Sciatic nerve (tissue), 2 donors: ENCODE results near the gene FHIP1A. TPM values are rescaled to one million over a fixed set of nuclear protein-coding genes. Genes with fewer than 3 reads are reported as not detected.
"Not testable (repeated sequence)": the region's sequence is repeated elsewhere in the genome, so short reads cannot be mapped to it uniquely, and the experiment has no call there.

Experiments
- ATAC-seq: fragments of 200-7000 bp; cut with Tn5 transposase; one replicate; pipeline ENCODE4 v1.9.1; 2020; ENCODE audit warnings: mild to moderate bottlenecking, moderate library complexity
- DNase-seq: peaks from one replicate; pipeline ENCODE4 v3.0.0-alpha.2; 2020; ENCODE audit warnings: low spot score
- intact Hi-C: fragments of 100-400 bp; cut with DNase I; formaldehyde crosslinking; loops from one replicate; pipeline ENCODE4 v1.14.2; 2022
- total RNA-seq: library from RNA; stranded (reverse); fragmentation: NEBNext Ultra II Directional; extraction: Animal tissue kit (Norgen Biotek cat#: 25700); gene quantifications from one replicate; pipeline ENCODE4 v1.2.1, GENCODE V29; 2021
- donor health status: DM: no; HTN: no; CAD: no.
- donor health status: DM: no; HTN: no; CAD: no.

FHIP1A gene
- total RNA-seq = 15.3 TPM

DNA sequence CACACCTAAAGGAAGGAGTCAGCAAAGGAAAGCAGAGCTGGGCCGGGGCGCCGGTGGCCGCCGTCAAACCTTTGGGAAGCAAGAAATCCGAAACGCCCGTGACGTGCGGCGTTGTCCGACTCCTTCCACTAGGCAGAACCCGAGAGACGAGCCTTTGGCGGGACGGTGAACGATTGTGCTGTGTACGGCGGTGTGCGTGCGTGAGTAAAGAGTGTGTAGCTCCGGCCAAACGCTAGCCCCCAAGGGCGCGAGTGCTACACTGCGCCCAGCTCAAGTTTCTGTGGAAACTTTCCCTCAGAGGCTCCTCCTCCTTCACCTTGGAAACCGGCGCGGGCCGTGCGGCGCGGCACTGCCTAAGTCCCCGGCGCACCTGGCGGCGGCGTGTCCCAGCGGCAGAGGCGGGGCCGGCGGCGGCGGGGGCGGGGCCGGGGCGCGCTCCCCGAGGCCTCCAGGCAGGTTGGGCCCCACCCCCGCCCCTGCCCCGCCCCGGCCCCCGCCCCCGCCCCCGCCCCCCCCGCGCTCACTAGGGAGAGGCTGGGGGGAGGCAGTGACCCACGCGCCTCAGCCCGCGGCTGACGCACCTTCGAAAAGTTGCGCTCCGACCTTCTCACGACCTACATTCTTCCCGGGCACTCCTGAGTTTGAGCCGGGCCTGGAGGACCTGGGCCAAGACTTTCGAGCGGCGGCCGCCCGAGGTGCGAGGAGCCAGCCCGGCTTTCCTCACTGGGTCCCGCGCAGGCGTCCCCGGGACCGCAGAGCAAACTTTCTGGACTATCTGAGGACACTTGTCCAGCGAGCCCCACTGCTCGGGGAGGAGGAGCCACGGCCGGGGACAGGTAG, at the start of gene FHIP1A:
Gene FHIP1A (plus strand): TSS at position 547 of the 840 bp plus-strand sequence. CDS start 157,084 bp downstream, outside the sequence.
- ATAC-seq = peak; percentile 90
- intact Hi-C loops = no loop called here
- DNase-seq = peak; percentile 80

DNA sequence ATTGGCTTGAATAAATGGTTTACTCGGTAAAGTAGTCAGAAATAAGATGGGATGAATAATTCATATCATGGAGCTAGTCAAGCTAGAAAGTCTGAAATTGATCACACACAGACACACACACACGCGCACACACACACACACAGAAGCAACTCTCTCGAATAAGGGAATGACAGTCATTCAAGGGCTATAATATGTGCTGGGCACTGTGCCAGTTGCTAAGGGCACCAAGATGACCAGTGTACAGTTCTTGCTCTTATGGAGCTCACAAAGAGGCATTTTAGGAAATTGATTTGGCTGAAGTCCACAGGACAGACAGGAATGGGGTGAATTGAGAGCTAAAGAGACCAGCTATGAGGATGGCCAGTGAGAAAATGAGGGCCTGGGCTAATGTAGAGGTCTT, 49.4 kb upstream of the FHIP1A start:
- ATAC-seq (no peak), DNase-seq (peak; percentile 65)
- intact Hi-C loops = no loop called here

DNA sequence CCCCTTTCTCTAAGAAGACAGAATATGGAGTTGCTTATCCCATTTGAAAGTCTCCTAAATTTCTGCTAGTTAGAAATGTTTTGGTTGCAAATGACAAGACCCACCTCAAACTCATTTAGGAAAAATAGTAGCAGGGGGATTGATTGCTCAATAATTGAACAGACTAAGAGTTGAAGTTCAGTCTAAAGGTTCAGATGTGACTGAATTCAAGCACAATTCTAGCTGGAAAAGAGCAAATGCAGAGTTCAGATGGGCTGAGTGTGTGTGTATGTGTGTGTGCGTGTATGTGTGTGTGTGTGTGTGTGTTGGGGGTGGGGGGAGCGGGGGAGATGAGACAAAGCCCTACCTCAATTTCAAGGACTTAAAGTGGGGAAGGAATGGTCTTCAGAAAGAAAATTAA, 47.9 kb upstream of the FHIP1A start:
- intact Hi-C loops = loop anchor here (10.0 kb wide), 1 partner anchor 246 kb away; no protein-coding TSS in a partner anchor
- ATAC-seq = no peak
- no peak for DNase-seq

DNA sequence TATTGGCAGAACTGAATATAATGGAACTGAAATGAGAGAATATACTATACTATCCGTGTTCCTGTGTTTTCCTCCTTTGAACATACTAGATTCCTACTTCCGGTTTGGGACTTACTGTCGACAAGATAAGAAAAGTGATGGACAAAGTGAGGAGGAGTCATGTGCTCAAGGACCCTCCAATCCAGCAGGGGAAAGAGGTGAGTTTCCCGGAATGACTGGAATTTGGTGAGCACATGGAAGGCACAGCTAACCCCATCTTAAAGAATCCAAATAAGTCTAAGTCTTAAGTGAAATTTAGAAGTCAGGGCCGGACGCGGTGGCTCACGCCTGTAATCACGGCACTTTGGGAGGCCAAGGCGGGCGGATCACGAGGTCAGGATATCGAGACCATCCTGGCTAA, 47.0 kb upstream of the FHIP1A start:
- ATAC-seq (no peak), DNase-seq (no peak)
- intact Hi-C loops = loop anchor here (10.0 kb wide), 1 partner anchor 247 kb away; no protein-coding TSS in a partner anchor

DNA sequence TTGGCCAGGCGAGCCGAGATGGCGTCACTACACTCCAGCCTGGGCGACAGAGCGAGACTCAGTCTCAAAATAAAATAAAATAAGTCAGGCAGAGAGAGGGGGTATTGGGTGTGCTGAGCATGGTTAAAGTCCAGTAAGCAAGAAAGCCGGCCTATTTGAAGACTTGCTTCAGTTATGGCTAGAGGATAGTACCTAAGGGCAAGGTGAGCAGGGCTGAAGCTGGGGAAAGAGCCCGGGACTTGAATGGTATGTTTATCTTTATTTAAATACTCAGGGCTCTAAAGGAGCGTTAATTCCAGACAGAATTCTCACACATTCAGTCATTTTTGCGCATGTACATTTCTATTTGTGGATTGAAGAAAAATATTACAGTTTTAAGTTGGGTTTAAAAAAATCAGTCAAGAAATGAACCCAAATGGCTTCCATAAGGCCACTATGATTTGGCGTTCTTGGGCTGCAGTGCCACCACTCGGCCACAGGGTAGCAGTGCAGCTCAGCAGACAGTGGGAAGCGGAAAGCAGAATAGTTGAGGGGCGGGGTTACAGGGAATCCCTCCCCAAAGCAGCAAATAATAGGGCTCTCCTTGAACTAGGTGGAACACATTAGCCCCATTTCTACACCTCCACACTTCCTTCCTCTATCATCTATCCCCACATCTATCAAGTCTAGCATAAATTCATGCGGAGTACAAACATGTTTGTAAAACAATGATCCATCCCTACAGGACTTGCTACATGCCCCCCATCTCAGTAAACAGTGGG, 46.4 kb upstream of the FHIP1A start:
- DNase-seq (peak; percentile 91), ATAC-seq (peak; percentile 94)
- intact Hi-C loops = loop anchor here (10.0 kb wide), 1 partner anchor 248 kb away; no protein-coding TSS in a partner anchor

DNA sequence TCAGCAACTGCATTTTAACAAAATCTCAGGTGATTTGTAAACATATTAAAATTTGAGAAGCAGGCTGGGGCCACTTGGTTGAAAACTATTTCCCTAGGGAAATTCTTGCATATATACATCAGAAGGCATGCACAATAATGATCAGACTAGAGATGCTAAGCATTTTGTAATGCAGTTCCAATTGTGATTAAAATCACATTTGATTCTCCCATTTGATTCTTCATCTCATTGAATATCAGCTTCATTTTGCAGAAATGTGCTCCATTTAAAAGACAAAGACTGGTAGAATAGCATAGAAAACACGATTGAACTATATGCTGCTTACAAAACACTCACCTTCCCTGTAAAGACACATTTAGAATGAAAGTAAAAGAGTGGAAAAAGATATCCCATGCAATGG, 32.4 kb upstream of the FHIP1A start:
- ATAC-seq (no peak), DNase-seq (no peak)
- intact Hi-C loops = no loop called here

DNA sequence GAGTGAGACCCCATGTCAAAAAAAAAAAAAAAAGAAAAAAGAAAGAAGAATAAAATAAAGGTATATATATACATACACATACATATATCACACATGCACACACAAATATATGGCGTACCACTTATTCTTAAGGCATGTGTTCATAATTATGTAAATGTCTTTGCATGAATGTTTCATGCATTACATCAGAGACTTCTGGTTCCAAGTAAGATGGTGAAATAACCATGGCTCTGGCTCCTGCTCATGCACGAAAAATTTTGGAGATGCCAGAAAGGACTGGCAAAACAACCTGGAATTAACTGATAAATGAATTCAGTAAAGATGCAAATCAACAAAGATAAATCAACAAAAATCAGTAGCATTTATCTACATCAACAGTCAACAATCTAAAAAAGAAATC, 19.7 kb upstream of the FHIP1A start:
- DNase-seq (no peak), ATAC-seq (no peak)
- intact Hi-C loops = no loop called here

DNA sequence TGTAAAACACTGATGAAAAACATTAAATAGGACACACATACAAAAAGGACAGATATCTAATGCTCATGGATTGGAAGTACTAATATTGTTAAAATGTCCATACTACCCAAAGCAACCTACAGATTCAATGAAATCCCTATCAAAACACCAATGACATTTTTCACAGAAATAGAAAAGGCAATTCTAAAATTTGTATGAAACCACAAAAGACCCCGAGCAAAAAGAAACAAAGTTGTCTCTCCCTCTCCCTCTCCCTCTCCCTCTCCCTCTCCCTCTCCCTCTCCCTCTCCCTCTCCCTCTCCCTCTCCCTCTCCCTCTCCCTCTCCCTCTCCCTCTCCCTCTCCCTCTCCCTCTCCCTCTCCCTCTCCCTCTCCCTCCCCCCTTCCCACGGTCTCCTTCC, 19.2 kb upstream of the FHIP1A start:
- intact Hi-C loops, DNase-seq, ATAC-seq: not testable (repeated sequence)

DNA sequence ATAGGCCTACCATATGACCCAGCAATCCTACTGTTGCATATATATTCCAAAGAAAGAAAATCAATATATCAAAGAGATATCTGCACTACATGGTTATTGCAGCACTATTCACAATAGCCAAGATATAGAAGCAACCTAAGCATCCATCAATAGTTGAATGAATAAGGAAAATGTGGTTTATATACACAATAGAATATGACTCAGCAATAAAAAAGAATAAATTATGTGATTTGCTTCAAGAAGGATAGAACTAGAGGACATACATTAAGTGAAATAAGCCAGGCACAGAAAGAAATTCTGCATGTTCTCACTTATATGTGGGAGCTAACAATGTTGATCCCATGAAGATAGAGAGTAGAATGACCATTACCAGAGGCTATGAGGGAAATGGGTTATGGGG, 13.1 kb upstream of the FHIP1A start:
- intact Hi-C loops = no loop called here
- DNase-seq (no peak), ATAC-seq (no peak)

DNA sequence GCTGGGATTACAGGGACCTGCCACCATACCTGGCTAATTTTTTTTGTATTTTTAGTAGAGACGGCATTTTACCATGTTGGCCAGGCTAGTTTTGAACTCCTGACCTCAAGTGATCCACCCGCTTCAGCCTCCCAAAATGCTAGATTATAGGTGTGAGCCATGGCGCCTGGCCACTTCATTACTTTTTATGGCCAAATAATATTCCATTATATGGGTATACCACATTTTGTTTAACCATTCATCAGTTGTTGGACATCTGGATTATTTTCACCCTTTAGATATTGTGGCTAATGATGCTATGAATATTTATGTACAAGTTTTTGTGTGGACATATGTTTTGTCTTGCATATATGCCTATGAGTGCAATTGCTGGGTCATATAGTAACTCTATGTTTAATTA, 8.6 kb upstream of the FHIP1A start:
- intact Hi-C loops = no loop called here
- DNase-seq (no peak), ATAC-seq (no peak)

DNA sequence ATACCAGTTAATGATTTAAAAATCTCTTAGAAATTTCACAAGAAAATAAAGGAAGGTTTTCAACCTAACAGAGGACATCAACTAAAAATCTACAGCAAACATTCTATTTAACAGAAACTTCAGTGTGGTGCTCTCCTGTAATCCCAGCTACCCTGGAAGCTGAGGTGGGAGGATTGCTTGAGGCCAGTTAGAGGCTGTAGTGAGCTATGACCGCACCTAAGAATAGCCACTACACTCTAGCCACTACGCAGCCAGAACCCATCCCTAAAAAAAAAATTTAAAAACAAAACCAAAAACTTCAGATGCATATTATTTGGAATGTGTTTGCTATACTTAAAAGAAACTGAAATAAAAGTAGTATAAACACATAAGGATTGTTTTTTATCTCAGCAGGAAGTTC, 7.2 kb upstream of the FHIP1A start:
- ATAC-seq = no peak
- intact Hi-C loops = no loop called here

DNA sequence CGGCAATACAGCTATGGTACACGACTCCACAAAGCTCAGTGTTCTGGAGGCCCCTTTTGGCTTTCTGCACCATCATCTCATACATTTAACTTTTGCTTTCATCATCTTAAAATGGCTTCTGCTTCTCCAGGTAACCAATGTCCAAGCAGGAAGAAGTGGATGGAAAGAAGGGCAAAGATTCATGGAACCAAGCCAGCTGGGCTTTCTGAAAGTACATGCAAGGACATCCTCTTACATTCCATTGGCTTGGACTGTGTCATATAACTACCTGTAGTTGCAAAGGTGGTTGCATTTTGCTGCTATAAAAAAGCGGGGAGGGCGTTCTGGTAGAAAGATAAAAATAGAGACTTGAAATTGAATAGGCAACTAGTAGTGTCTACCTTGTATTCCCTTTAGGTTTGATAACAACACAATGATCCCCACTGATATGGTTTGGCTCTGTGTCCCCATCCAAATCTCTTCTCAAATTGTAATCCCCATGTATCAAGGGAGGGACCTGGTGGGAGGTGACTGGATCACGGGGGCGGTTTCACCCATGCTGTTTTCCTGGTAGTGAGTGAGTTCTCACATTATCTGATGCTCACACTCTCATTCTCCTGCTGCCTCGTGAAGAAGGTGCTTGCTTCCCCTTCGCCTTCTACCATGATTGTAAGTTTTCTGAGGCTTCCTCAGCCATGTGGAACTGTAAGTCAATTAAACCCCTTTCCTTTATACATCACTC, 6.7 kb upstream of the FHIP1A start:
- DNase-seq (no peak), ATAC-seq (no peak)
- intact Hi-C loops = no loop called here

More for the DNA sequence above, 7.2 kb upstream of the FHIP1A start:
- no peak for DNase-seq

DNA sequence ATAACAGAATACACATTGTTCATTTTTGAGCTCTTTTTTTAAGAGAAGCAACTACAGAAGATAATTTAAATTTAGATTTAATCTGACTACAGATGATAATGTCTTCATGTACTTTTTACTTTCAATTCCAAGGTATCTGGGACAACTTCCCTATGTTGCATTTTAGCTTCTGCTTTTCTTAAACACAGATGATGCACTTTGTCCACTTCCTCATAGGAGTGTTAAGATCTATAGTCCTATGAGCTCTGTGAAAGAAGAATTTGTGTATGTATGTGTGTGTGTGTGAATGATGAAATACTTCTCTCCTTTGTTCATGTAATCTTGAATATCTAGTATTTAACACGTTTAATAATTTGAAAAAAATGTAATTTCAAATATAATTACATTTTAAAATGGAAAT, 5.3 kb upstream of the FHIP1A start:
- DNase-seq (no peak), ATAC-seq (no peak)
- intact Hi-C loops = no loop called here

DNA sequence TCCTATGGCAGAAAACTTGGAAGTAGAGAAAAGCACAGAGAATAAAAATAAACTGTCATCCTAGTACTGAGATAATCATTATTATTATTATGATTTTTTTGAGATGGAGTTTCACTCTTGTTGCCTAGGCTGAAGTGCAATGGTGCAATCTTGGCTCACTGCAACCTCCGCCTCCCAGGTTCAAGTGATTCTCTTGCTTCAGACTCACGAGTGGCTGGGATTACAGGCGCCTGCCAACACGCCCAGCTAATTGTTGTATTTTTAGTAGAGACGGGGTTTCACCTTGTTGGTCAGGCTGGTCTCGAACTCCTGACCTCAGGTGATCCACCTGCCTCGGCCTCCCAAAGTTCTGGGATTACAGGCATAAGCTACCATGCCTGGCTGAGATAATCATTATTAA, 4.2 kb upstream of the FHIP1A start:
- intact Hi-C loops, DNase-seq, ATAC-seq: not testable (repeated sequence)

DNA sequence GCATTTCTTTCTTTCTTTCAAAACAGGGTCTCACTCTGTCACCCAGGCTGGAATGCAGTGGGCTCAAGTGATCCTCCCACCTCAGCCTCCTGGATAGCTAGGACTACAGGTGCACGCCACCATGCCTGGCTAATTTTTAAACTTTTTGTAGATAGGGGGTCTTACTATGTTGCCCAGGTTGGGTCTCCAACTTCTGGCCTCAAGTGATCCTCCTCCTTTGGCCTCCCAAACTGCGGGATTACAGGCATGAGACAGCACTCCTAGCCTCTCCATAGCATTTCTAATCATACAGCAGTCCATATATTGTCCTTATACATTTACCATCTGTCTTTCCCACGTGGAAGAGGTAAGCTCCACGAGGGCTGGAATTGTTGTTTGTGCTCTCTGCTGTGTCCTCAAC, 2.0 kb upstream of the FHIP1A start:
- intact Hi-C loops = no loop called here
- DNase-seq (no peak), ATAC-seq (no peak)

DNA sequence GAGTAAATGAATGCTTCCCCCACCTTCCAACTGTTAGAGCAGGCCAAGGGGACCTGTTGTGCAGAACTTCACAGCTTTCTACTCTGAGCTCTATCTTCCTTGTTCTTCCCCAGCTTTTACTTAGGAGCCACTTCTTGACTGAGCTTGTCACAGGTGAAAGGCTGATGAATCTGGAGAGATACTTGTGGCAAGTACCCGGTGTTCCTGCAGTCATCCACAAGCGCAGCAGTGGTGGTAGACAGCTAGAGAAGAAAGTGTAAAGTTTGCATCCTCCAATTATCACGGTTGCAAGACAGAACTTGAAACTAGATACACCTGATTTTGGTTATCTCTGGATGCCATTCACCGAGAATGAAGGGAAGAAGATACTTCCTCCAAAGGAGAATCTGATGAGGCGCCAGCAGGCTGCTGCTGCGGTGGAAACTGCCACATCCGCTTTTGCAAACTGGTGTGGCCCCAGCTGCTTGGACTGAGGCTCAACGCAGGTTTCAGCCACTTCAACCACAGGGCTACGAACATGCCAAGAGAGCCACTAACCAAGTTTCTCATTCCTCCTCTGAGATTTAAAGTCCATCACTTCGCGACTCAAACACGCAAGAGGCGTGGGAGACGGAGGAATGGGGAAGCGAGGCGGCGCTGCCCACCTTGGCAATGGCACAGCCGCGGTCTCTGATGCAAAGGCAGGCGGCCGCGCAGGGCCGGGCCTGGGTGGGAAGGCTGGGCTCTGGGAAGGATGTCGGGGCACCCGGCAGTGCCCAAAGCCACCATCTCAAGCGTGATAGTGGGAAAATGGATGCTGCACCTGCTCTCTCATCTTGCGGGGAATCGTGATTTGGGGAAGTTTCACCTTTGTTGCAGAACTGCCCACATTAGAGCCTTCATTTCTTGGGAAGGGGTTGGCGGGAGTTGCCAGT, 1.3 kb upstream of the FHIP1A start:
- DNase-seq = peak; percentile 62
- ATAC-seq = peak; percentile 20
- intact Hi-C loops = no loop called here

DNA sequence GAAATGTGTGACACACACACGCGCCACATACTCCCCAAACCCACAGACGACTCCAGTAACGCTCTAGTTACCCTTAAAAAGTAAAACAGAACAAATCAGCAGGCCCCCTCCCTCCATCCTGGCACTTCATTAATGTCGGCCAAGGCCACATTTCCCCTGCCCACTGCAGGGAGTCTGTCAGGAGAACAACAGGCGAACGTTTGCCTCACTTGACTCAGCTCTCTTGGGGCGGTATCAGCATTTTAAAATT, 671 bp upstream of the FHIP1A start:
- intact Hi-C loops = no loop called here
- ATAC-seq = no peak

DNA sequence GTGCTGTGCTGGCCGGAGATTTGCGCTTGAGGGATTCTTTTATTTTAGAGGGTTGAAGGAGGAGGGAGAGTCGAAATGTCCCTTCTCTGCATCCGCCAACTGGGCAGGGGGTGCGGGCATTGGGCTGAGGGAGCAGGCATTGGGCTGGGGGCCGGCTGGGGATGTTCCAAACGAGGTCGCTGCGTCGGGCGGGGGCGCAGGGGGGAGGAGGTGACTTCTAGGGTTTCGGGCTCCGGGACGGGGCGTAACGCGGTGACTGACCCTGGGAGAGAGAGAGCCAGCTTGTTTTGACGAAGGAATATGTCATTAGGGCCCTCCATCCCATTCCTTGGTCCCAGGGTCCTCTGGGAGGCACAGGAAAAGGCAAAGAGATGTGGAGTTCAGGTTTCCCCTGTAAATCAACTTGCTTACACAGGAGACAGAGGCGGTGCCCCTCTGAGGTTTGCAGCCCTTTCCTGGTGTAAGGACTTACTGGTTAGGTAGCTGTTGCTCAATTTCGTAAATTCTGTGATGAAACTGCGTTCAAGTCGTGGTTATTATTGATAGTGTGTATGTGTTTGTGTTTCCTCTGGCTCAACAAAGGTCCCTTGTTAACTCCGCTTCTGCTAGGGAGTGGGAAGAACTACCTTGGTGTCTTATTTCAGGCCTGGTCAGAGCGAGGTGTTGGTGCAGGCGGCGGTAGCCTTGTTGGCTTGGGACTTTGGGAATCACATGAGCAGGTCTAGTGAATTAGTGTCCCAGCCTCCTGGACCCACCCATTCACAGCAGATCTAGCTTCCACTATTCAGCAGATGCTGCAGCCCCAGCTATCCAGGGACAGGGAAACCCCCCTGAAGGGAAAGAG, 716 bp downstream of the FHIP1A start:
- intact Hi-C loops = no loop called here
- peak; percentile 16 for ATAC-seq
- peak; percentile 58 for DNase-seq

More for the DNA sequence above, 671 bp upstream of the FHIP1A start:
- no peak for DNase-seq
